ENCODE measurements around the gene PHYKPL.

Gene PHYKPL

DNA sequence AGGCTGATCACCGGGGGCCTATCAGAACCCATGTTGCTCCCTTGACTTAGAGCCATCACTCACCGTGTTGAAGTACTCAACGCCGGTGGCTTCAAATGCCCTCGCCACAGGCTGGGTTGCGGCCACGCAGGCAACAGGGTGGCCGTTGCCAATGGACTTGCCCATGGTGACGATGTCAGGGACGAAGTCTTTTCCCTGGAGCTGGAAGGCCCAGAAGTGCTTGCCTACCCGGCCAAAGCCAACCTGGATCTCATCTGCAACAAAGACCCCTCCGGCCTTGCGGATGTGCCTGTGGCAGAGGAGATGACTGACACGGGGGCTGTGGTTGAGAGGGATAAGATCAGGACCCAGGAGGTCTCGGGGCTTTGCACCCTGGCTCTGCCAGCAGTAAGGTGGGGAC, 10.3 kb downstream of the PHYKPL start:
- Histone ChIP-seq H2BK12ac (ENCODE audit: low read length in 2 of 2) (no peak overlapping the region), H3K4me1 (ENCODE audit: control insufficient read depth, insufficient read depth, low read depth, low read length) (peaks cover 11% of the 10 kb centered on the region), H3K4me2 (ENCODE audit: low read length, poor library complexity, severe bottlenecking) (no peak overlapping the region), H2BK120ac (ENCODE audit: low read depth, low read length) (no peak overlapping the region), H4K8ac (ENCODE audit: low read length) (no peak overlapping the region), H3K36me3 (ENCODE audit: control insufficient read depth in 1 of 2, insufficient read depth in 2 of 2, low read depth in 1 of 2, low read length in 2 of 2) (peaks cover 46 to 70% of the 10 kb centered on the region in 2 experiments), H2AFZ (ENCODE audit: low read depth, low read length) (no peak overlapping the region), H3K14ac (ENCODE audit: low read length in 2 of 2) (no peak overlapping the region), H3K27me3 (ENCODE audit: control insufficient read depth in 1 of 2, insufficient read depth in 1 of 2, low read length in 2 of 2) (no peaks in the 10 kb centered on the region), H3K18ac (ENCODE audit: low read depth in 1 of 2, low read length in 2 of 2) (no peak overlapping the region), H3K27ac (ENCODE audit: low read length, poor library complexity, severe bottlenecking) (no peak overlapping the region), H3K9me3 (ENCODE audit: control insufficient read depth, low read length) (no peaks in the 10 kb centered on the region), H3K79me1 (replicated peaks; ENCODE audit: low read length, poor library complexity, severe bottlenecking) (peaks cover 45% of the 10 kb centered on the region), H2BK5ac (ENCODE audit: low read depth, low read length, poor library complexity, severe bottlenecking) (no peak overlapping the region), H2AK5ac (ENCODE audit: low read length, severe bottlenecking) (no peak overlapping the region), H3K4ac (ENCODE audit: low read depth in 1 of 2, low read length in 2 of 2) (no peak overlapping the region), H3K4me3 (ENCODE audit: insufficient read depth in 1 of 2, low read depth in 1 of 2, low read length in 2 of 2) (no peak overlapping the region), H4K91ac (ENCODE audit: low read length) (no peak overlapping the region), H2BK15ac (ENCODE audit: low read depth, poor library complexity, severe bottlenecking) (no peak overlapping the region), H3K9ac (ENCODE audit: low read length) (no peak overlapping the region), H3K23ac (ENCODE audit: low read length in 2 of 2) (no peak overlapping the region)
- 99% methylated on average over 15 of the region's 15 CpGs for WGBS
- no peak for DNase-seq

DNA sequence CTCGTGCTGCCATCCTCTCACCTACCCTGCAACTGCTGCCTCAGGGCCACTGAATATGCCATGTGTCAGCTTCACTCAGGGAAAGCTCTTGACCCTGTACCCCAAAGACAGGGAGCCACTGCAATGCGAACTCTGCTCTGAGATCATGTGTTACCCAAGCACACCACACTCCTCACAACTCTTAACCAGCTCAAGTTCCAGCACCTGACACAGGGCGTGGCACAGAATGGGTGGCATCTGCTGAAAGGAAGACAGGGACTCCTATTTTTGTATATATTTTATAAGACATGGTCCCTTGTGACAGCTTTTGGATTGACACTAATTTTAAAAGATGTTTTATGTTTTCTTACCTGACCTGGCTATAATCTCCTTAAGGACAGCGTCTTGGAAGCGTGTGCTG, 10.7 kb downstream of the PHYKPL start:
- Histone ChIP-seq H2BK120ac (ENCODE audit: low read depth, low read length) (no peak overlapping the region), H3K36me3 (ENCODE audit: control insufficient read depth in 1 of 2, insufficient read depth in 2 of 2, low read depth in 1 of 2, low read length in 2 of 2) (peaks cover 45 to 74% of the 10 kb centered on the region in 2 experiments), H3K4me3 (ENCODE audit: insufficient read depth in 1 of 2, low read depth in 1 of 2, low read length in 2 of 2) (no peak overlapping the region), H3K4me1 (ENCODE audit: control insufficient read depth, insufficient read depth, low read depth, low read length) (peaks cover 11% of the 10 kb centered on the region), H4K8ac (ENCODE audit: low read length) (no peak overlapping the region), H3K4ac (ENCODE audit: low read depth in 1 of 2, low read length in 2 of 2) (no peak overlapping the region), H3K14ac (ENCODE audit: low read length in 2 of 2) (no peak overlapping the region), H3K23ac (ENCODE audit: low read length in 2 of 2) (no peak overlapping the region), H3K9ac (ENCODE audit: low read length) (no peak overlapping the region), H3K79me1 (replicated peaks; ENCODE audit: low read length, poor library complexity, severe bottlenecking) (peaks cover 40% of the 10 kb centered on the region), H3K4me2 (ENCODE audit: low read length, poor library complexity, severe bottlenecking) (no peak overlapping the region), H2AFZ (ENCODE audit: low read depth, low read length) (no peak overlapping the region), H4K91ac (ENCODE audit: low read length) (no peak overlapping the region), H3K27me3 (ENCODE audit: control insufficient read depth in 1 of 2, insufficient read depth in 1 of 2, low read length in 2 of 2) (no peaks in the 10 kb centered on the region), H2BK5ac (ENCODE audit: low read depth, low read length, poor library complexity, severe bottlenecking) (no peak overlapping the region), H3K9me3 (ENCODE audit: control insufficient read depth, low read length) (no peaks in the 10 kb centered on the region), H2BK12ac (ENCODE audit: low read length in 2 of 2) (no peak overlapping the region), H2AK5ac (ENCODE audit: low read length, severe bottlenecking) (no peak overlapping the region), H3K18ac (ENCODE audit: low read depth in 1 of 2, low read length in 2 of 2) (no peak overlapping the region), H3K27ac (ENCODE audit: low read length, poor library complexity, severe bottlenecking) (no peak overlapping the region), H2BK15ac (ENCODE audit: low read depth, poor library complexity, severe bottlenecking) (no peak overlapping the region)
- no peak for DNase-seq
- WGBS, result 98% methylated on average over 3 of the region's 5 CpGs

DNA sequence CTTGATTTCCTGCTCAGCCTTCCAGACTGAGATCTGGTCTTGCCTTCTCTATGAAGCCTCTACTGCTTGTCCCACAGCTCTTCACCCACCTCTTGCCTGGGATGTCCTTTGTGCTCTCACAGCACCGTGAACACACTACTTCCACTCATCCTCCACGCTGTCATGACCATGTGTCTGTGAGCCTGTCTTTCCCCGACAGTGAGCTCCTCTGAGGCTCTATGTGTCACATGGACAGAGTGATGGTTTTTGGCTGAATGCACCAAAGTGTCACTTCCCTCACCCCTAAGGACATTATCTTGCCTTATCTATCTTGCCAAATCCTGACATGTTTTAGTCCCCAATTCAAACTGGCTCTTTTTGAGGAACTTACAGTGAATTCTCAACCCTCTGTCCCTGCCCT, 11.3 kb downstream of the PHYKPL start:
- H3K4ac ChIP-seq (ENCODE audit: low read depth in 1 of 2, low read length in 2 of 2), result no peak overlapping the region
- no peak overlapping the region for H2BK5ac ChIP-seq (ENCODE audit: low read depth, low read length, poor library complexity, severe bottlenecking)
- peaks cover 49 to 74% of the 10 kb centered on the region in 2 experiments for H3K36me3 ChIP-seq (ENCODE audit: control insufficient read depth in 1 of 2, insufficient read depth in 2 of 2, low read depth in 1 of 2, low read length in 2 of 2)
- no peak overlapping the region for H2BK15ac ChIP-seq (ENCODE audit: low read depth, poor library complexity, severe bottlenecking)
- 98% methylated on average over 3 of the region's 3 CpGs for WGBS
- H2BK12ac ChIP-seq (ENCODE audit: low read length in 2 of 2), result no peak overlapping the region
- H3K27ac ChIP-seq (ENCODE audit: low read length, poor library complexity, severe bottlenecking), result no peak overlapping the region
- no peak overlapping the region for H4K8ac ChIP-seq (ENCODE audit: low read length)
- H3K4me2 ChIP-seq (ENCODE audit: low read length, poor library complexity, severe bottlenecking), result no peak overlapping the region
- H2AFZ ChIP-seq (ENCODE audit: low read depth, low read length), result no peak overlapping the region
- H3K27me3 ChIP-seq (ENCODE audit: control insufficient read depth in 1 of 2, insufficient read depth in 1 of 2, low read length in 2 of 2), result no peaks in the 10 kb centered on the region
- no peak overlapping the region for H3K23ac ChIP-seq (ENCODE audit: low read length in 2 of 2)
- DNase-seq, result no peak
- H3K9ac ChIP-seq (ENCODE audit: low read length), result no peak overlapping the region
- peaks cover 36% of the 10 kb centered on the region for H3K79me1 ChIP-seq (replicated peaks; ENCODE audit: low read length, poor library complexity, severe bottlenecking)
- no peak overlapping the region for H3K14ac ChIP-seq (ENCODE audit: low read length in 2 of 2)
- H3K9me3 ChIP-seq (ENCODE audit: control insufficient read depth, low read length), result no peaks in the 10 kb centered on the region
- no peak overlapping the region for H2BK120ac ChIP-seq (ENCODE audit: low read depth, low read length)
- H2AK5ac ChIP-seq (ENCODE audit: low read length, severe bottlenecking), result no peak overlapping the region
- H4K91ac ChIP-seq (ENCODE audit: low read length), result no peak overlapping the region
- H3K4me3 ChIP-seq (ENCODE audit: insufficient read depth in 1 of 2, low read depth in 1 of 2, low read length in 2 of 2), result no peak overlapping the region
- H3K4me1 ChIP-seq (ENCODE audit: control insufficient read depth, insufficient read depth, low read depth, low read length), result peaks cover 11% of the 10 kb centered on the region
- H3K18ac ChIP-seq (ENCODE audit: low read depth in 1 of 2, low read length in 2 of 2), result no peak overlapping the region

GRCh38 chr5:178218827-178219226, 13.8 kb downstream of the PHYKPL start:
- H3K36me3 ChIP-seq (ENCODE audit: control insufficient read depth in 1 of 2, insufficient read depth in 2 of 2, low read depth in 1 of 2, low read length in 2 of 2), result peaks cover 59 to 82% of the 10 kb centered on the region in 2 experiments

More at GRCh38 chr5:178218827-178219226, 13.8 kb downstream of the PHYKPL start:
- Histone ChIP-seq H3K23ac (ENCODE audit: low read length in 2 of 2) (no peak overlapping the region), H3K4me3 (ENCODE audit: insufficient read depth in 1 of 2, low read depth in 1 of 2, low read length in 2 of 2) (no peak overlapping the region), H3K9ac (ENCODE audit: low read length) (no peak overlapping the region), H2BK12ac (ENCODE audit: low read length in 2 of 2) (no peak overlapping the region), H3K14ac (ENCODE audit: low read length in 2 of 2) (no peak overlapping the region), H3K27me3 (ENCODE audit: control insufficient read depth in 1 of 2, insufficient read depth in 1 of 2, low read length in 2 of 2) (no peaks in the 10 kb centered on the region), H3K79me1 (replicated peaks; ENCODE audit: low read length, poor library complexity, severe bottlenecking) (peaks cover 32% of the 10 kb centered on the region), H3K27ac (ENCODE audit: low read length, poor library complexity, severe bottlenecking) (no peak overlapping the region), H3K4ac (ENCODE audit: low read depth in 1 of 2, low read length in 2 of 2) (no peak overlapping the region), H4K8ac (ENCODE audit: low read length) (no peak overlapping the region), H2BK5ac (ENCODE audit: low read depth, low read length, poor library complexity, severe bottlenecking) (no peak overlapping the region), H4K91ac (ENCODE audit: low read length) (no peak overlapping the region), H3K4me2 (ENCODE audit: low read length, poor library complexity, severe bottlenecking) (no peak overlapping the region), H3K18ac (ENCODE audit: low read depth in 1 of 2, low read length in 2 of 2) (no peak overlapping the region), H2BK120ac (ENCODE audit: low read depth, low read length) (no peak overlapping the region), H3K9me3 (ENCODE audit: control insufficient read depth, low read length) (no peaks in the 10 kb centered on the region), H2AFZ (ENCODE audit: low read depth, low read length) (no peak overlapping the region), H2AK5ac (ENCODE audit: low read length, severe bottlenecking) (no peak overlapping the region), H2BK15ac (ENCODE audit: low read depth, poor library complexity, severe bottlenecking) (no peak overlapping the region), H3K4me1 (ENCODE audit: control insufficient read depth, insufficient read depth, low read depth, low read length) (peaks cover 3% of the 10 kb centered on the region)
- DNase-seq, result no peak
- WGBS, result no CpG with 5 or more reads among the region's 3 CpGs

All from mesenchymal stem cell (in vitro differentiated cells and primary cell).